Retinal pigment epithelial cell (primary cell): ENCODE data around the gene TNIP1.

ENCODE experiments used
- DNase-seq: peaks from one replicate; pipeline ENCODE4 v3.0.0-alpha.2; 2010; ENCODE audit warnings: low read depth
- H3K4me3 ChIP-seq: 2 replicates; pipeline ENCODE4 v1.5.1; 2011; ENCODE audit warnings: mild to moderate bottlenecking, low read length, control low read depth, moderate library complexity
- TF ChIP-seq, protein P1 (sequence below): conservative IDR thresholded peaks from 2 replicates; pipeline ENCODE4 v1.5.1; 2011; ENCODE audit warnings: low read depth, low read length, control low read depth, inconsistent platforms

The TNIP1 gene

DNA sequence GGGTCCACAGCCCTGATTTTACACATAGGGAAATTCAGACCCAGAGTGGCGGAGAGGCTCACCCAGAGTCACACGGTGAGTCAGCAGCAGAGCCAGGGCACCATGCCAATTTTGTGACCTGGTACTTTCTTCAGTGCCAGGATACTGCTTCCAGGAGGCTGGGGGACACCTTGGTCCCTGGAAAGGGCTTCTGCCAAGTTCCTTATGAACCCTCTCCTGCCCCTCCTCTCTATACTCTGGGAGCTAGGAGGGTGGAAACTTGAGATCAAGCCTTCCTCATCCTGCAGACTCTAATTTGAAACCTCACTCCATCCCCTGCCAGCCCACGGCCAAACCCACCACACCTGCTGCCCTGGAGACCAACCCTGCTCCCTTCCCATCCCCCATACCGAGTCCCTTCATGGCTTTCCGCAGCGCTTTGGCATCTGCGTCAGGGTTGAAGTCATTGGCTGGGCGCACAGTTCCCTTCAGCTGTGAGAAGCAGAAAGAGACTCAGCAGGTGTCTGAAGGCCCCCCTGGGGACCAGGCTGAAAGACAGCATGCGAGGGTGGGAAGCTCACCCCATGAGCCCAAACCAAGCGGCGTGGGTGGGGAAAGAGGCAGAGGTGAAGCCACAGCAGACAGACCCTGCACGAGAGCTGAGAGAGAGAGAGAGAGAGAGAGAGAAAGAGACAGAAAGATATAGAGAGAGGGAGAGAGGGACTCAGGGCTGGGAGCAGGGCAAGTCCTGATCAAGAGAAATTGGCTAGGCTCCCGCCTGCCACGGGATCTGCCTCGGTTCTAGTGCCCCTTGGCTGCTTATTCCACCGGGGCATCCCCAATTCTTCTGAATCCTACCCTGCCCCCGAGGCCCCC is 43.3 kb upstream of the TNIP1 start:
- TF ChIP-seq, protein P1, sequence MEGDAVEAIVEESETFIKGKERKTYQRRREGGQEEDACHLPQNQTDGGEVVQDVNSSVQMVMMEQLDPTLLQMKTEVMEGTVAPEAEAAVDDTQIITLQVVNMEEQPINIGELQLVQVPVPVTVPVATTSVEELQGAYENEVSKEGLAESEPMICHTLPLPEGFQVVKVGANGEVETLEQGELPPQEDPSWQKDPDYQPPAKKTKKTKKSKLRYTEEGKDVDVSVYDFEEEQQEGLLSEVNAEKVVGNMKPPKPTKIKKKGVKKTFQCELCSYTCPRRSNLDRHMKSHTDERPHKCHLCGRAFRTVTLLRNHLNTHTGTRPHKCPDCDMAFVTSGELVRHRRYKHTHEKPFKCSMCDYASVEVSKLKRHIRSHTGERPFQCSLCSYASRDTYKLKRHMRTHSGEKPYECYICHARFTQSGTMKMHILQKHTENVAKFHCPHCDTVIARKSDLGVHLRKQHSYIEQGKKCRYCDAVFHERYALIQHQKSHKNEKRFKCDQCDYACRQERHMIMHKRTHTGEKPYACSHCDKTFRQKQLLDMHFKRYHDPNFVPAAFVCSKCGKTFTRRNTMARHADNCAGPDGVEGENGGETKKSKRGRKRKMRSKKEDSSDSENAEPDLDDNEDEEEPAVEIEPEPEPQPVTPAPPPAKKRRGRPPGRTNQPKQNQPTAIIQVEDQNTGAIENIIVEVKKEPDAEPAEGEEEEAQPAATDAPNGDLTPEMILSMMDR, result no peak
- no peak for DNase-seq
- no peak overlapping the region for H3K4me3 ChIP-seq

DNA sequence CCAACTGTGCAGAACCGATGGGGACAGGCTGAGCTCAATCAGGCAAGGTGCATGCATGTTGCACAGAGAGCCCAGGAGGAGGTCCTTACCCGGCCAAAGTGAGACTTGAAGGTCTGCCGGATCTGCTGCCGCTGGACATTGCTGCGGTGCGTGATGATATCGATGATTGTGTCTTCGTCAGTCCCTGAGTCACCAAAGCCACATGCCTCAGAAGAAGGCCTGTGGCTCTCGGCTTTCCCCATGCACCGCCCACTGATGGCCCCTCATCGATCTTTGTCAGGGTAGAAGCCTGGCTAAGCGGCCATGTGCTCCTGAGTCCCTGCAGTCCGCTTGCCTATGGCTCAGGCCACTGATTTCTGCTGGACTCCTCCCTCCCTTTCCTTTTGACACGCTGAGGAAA is 42.0 kb upstream of the TNIP1 start:
- TF ChIP-seq, protein P1, result no peak
- H3K4me3 ChIP-seq, result no peak overlapping the region
- no peak for DNase-seq

DNA sequence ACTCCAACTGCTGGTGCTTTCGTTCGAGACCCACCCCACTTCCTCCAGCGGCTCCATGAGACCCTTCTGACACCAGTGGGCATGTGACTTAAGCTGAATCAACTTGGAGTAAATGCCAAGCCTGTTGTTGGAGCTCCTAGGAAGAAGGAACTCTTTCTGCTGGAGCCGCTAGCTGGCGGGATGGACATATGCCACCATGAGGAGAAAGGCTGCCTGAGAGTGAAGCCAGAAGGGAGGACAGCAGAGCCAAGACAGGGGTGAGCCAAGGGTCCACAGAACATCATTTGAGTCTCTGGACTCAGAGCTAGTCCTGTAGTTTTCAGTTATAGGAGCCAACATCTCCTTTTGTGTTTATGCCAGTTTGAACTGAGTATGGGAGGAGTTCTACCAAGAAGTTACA is 40.8 kb upstream of the TNIP1 start:
- DNase-seq, result no peak
- H3K4me3 ChIP-seq, result no peak overlapping the region
- TF ChIP-seq, protein P1, result no peak

DNA sequence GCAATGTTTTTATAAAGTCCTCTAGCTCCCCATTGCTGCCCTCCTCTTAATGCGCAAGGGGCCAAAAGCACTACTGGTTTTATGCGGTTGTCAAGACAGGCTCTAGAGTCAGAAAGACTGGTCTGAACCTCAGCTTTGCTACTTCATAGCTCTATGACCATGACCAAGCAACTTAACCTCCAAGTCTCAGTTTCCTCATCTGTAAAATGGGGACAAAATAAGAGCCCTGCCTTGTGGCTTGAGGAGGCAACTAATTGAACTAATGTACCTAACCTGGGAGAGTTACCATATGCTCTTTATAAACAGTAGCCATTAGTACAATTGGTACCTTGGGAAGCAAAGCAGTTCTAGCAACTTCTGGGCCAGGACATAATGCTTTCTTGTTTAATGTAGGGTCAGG is 40.3 kb upstream of the TNIP1 start:
- TF ChIP-seq, protein P1, result no peak
- no peak for DNase-seq
- H3K4me3 ChIP-seq, result no peak overlapping the region

DNA sequence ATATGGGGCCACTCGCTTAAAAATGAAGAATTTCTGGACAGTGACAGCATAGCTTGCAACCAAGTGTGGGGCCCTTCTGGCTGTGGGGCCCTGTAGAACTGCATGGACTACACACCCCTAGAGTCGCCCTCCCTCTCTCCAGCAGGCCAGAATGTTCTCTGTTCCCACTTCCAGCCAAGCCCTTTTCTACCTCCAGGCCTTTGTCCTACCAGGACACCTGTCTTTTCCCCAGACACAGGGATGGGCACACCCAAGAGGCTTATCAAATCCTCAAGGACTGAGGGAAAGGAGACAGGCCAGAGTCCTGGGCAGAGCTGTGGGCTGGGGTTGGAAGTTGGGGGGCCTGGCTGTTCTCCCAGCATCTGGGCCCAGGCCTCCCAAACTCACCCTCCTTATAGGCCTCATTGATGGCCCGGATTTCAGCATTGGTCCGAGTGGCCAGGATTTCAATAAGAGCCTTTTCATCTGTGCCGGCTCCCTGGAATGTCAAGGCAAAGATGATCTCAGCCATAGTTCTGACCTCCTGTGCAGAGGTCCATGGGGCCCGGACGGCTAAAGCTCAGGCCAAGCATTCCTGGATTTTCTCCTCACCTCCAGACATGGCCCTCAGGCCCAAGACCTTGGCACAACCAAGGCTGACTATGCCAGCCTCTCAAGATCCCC is 38.2 kb upstream of the TNIP1 start:
- no peak for DNase-seq
- TF ChIP-seq, protein P1, result no peak
- H3K4me3 ChIP-seq, result no peak overlapping the region

DNA sequence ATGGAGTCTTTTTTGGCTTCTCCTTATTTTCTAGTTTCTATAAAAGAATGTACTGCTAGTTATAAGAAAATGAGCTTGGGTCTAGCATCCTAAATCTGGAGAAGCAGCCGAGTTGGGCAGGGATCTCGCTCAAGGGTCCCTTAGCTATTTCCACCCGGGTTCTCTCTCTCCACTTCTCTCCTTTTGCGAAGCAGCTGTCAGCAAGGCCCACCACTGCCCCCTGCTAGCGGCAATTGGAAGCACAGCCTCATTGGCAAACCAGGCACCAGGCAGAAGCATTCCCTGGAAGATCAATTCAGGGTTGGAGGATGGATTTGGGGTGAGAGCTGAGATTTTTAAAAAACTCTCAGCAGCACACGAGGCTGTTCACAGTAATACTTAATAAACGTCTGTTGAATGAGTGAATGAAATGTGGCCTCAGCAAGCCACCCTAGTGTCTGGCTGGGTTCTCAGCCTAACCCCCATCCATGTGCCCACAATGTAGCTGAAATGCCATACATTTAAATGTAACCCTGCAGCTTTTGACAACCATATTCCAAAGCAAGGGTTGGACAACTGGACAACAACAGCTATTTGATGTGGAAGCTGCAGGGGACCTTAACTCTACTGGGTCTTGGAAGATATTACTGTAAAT is 34.6 kb upstream of the TNIP1 start:
- no peak for DNase-seq
- no peak overlapping the region for H3K4me3 ChIP-seq
- TF ChIP-seq, protein P1, result peak; percentile 96
